Prostate gland (tissue), 2 donors: ENCODE measurements around the gene BDNF. TPM values are rescaled to one million over a fixed set of nuclear protein-coding genes. Genes with fewer than 3 reads are reported as not detected.

Experiments used
- DNase-seq: peaks from one replicate; pipeline ENCODE4 v3.0.0-alpha.2; 2019; ENCODE audit warnings: low spot score
- H3K27ac ChIP-seq, 2 donors: fragments of 200-600 bp; sonication (generic); 2 replicates each; pipeline ENCODE4 v1.5.1; 2017 to 2019
- H3K27me3 ChIP-seq: fragments of 200-600 bp; sonication (generic); replicated peaks from 2 replicates; pipeline ENCODE4 v1.5.1; 2019; ENCODE audit not compliant: insufficient read depth
- H3K36me3 ChIP-seq, 2 donors: fragments of 200-600 bp; sonication (generic); 1 replicate in 1 of 2; 2 replicates in 1 of 2; pipeline versions ENCODE4 v1.5.1 to v1.8.1; 2017 to 2019
- H3K4me1 ChIP-seq: fragments of 200-600 bp; sonication (generic); replicated peaks from 2 replicates; pipeline ENCODE4 v1.5.1; 2019
- H3K4me3 ChIP-seq, 2 donors: fragments of 200-600 bp; sonication (generic); 2 replicates each; pipeline ENCODE4 v1.5.1; 2017 to 2019
- H3K9me3 ChIP-seq: fragments of 200-600 bp; sonication (generic); 2 replicates; pipeline ENCODE4 v1.5.1; 2017
- POLR2A ChIP-seq: fragments of 450-650 bp; IDR thresholded peaks from one replicate; pipeline ENCODE4 v1.6.1; 2016; ENCODE audit warnings: antibody characterized with exemption, mild to moderate bottlenecking
- POLR2AphosphoS5 ChIP-seq: sonication (generic); formaldehyde crosslinking; IDR thresholded peaks from one replicate; pipeline ENCODE4 v1.6.1; 2017; ENCODE audit warnings: antibody characterized with exemption
- WGBS: methylation state at CpG from one replicate; pipeline ENCODE4 v1.1.5; 2018; 5-methylcytosine and 5-hydroxymethylcytosine counted together
- intact Hi-C: fragments of 100-400 bp; cut with DNase I; formaldehyde crosslinking; loops from one replicate; pipeline ENCODE4 v1.14.2; 2022
- total RNA-seq, 2 donors: library from RNA; depleted of rRNA; stranded (reverse); fragments of >200 nt; gene quantifications; one replicate each; pipeline ENCODE4 v1.1.0, GENCODE V29; 2016
- TF ChIP-seq, protein P1 (sequence below), 4 experiments: fragments of 200-600 bp in 2 of 4; fragments of 450-650 bp in 2 of 4; sonication (generic) in 2 of 4; IDR thresholded peaks; 1 replicate in 3 of 4; 2 replicates in 1 of 4; pipeline ENCODE4 v1.5.1; 2016 to 2019; ENCODE audit warnings: antibody characterized with exemption in 4 of 4, mild to moderate bottlenecking in 2 of 4, moderate library complexity in 2 of 4

The BDNF gene
- total RNA-seq, 2 donors from 2014 or later = 0.87 to 2.5 TPM

DNA sequence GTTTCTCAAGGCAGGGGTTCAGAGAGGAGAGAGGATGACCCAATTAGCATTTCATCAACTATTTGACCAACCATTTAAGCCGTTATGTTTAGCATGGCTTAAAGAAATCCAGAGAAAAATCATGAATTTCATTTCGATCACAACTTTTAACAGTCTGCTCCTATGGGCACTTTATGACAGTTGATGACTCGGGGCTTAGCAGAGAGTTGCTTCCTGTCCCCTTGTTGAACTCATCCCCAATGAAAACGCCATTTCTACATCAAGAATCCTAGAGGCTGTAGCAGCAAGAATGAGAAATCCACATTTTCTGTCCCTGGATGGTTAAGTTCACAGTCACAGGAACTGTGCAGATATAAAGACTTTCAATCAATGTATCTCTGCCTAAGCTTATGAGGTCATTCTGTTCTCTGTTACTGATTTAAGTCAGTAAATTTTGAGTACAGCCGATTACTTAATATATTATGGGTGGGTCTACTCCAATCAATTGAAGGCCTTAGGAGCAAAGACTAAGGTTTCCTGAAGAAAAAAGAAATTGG lies 81.1 kb downstream of the BDNF start:
- DNase-seq = no peak
- TF ChIP-seq POLR2A = no peak
- TF ChIP-seq POLR2AphosphoS5 = no peak
- TF ChIP-seq, protein P1, sequence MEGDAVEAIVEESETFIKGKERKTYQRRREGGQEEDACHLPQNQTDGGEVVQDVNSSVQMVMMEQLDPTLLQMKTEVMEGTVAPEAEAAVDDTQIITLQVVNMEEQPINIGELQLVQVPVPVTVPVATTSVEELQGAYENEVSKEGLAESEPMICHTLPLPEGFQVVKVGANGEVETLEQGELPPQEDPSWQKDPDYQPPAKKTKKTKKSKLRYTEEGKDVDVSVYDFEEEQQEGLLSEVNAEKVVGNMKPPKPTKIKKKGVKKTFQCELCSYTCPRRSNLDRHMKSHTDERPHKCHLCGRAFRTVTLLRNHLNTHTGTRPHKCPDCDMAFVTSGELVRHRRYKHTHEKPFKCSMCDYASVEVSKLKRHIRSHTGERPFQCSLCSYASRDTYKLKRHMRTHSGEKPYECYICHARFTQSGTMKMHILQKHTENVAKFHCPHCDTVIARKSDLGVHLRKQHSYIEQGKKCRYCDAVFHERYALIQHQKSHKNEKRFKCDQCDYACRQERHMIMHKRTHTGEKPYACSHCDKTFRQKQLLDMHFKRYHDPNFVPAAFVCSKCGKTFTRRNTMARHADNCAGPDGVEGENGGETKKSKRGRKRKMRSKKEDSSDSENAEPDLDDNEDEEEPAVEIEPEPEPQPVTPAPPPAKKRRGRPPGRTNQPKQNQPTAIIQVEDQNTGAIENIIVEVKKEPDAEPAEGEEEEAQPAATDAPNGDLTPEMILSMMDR (IDR thresholded peaks at IDR 0.05) = no peak
- H3K9me3 ChIP-seq = no peaks in the 10 kb centered on the region
- no peaks in the 10 kb centered on the region for H3K27me3 ChIP-seq
- no peak overlapping the region for H3K27ac ChIP-seq
- no peaks in the 10 kb centered on the region for H3K36me3 ChIP-seq
- no peaks in the 10 kb centered on the region for H3K4me1 ChIP-seq
- intact Hi-C loops = no loop called here
- no peak overlapping the region for H3K4me3 ChIP-seq
- 64% methylated on average over 5 of the region's 5 CpGs for WGBS

DNA sequence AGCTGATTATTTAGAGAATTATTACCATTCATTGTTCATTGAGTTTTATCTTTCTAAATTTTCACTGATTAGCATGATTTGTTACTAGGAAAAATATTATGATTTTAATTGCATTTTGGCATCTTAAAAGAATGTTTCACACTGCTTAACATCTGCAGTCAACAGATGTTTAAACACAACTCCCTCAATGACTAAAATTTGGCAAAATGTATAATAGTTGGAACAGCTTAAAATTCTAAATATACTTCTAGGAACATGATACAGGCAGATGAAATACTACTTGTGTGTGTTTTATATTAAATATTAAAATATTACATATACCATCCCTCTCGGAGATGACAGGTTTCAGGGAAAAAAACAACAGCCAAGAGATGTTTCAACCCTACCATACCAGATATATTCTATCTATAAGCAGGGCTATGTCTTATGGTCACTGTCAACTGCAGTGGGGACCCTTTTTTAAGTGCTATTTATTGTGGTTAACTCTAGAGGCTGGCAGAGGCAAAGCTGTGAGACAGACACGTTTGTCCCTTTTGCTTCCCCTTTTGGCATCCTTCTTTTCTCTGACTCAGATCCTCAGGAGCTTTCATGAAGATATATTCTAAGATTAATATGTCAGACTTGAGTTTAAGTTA lies 81.9 kb downstream of the BDNF start:
- intact Hi-C loops = no loop called here
- DNase-seq = no peak
- 43% methylated on average over 2 of the region's 2 CpGs for WGBS
- Histone ChIP-seq H3K27ac (no peak overlapping the region), H3K9me3 (no peaks in the 10 kb centered on the region), H3K4me3 (no peak overlapping the region), H3K4me1 (no peaks in the 10 kb centered on the region), H3K36me3 (no peaks in the 10 kb centered on the region), H3K27me3 (no peaks in the 10 kb centered on the region)
- TF ChIP-seq, protein P1 (IDR thresholded peaks at IDR 0.05) = no peak
- TF ChIP-seq POLR2AphosphoS5 (no peak), POLR2A (no peak)

GRCh38 chr11:27616711-27617110 lies 83.5 kb downstream of the BDNF start:
- H3K27ac ChIP-seq = no peak overlapping the region
- WGBS = 32% methylated on average over 2 of the region's 2 CpGs
- H3K4me1 ChIP-seq = no peaks in the 10 kb centered on the region
- no peak overlapping the region for H3K4me3 ChIP-seq
- no peaks in the 10 kb centered on the region for H3K36me3 ChIP-seq
- no peak for DNase-seq
- H3K27me3 ChIP-seq = no peaks in the 10 kb centered on the region
- TF ChIP-seq, protein P1 (IDR thresholded peaks at IDR 0.05) = no peak
- TF ChIP-seq POLR2AphosphoS5 (no peak), POLR2A (no peak)
- H3K9me3 ChIP-seq = no peaks in the 10 kb centered on the region
- intact Hi-C loops = no loop called here

GRCh38 chr11:27615833-27616232 lies 84.4 kb downstream of the BDNF start:
- no peak for TF ChIP-seq POLR2AphosphoS5
- no peak overlapping the region for H3K27ac ChIP-seq
- no peak overlapping the region for H3K4me3 ChIP-seq
- no peaks in the 10 kb centered on the region for H3K4me1 ChIP-seq
- intact Hi-C loops = no loop called here
- H3K27me3 ChIP-seq = no peaks in the 10 kb centered on the region
- no peak for DNase-seq
- no peaks in the 10 kb centered on the region for H3K9me3 ChIP-seq
- no peaks in the 10 kb centered on the region for H3K36me3 ChIP-seq
- WGBS = 98% methylated on average over 5 of the region's 5 CpGs

- H3K36me3 ChIP-seq = no peaks in the 10 kb centered on the region
- H3K4me1 ChIP-seq = no peaks in the 10 kb centered on the region
- TF ChIP-seq, protein P1 (IDR thresholded peaks at IDR 0.05) = no peak
- TF ChIP-seq POLR2AphosphoS5 (no peak), POLR2A (no peak)
- no peak overlapping the region for H3K27ac ChIP-seq
- no peaks in the 10 kb centered on the region for H3K27me3 ChIP-seq
- no peaks in the 10 kb centered on the region for H3K9me3 ChIP-seq
- no peak overlapping the region for H3K4me3 ChIP-seq
- intact Hi-C loops = no loop called here
- no peak for DNase-seq
Observed at GRCh38 chr11:27614092-27614491, 86.2 kb downstream of the BDNF start.
